Measurements from ENCODE around the gene UBE2F. TPM values are rescaled to one million over a fixed set of nuclear protein-coding genes. Genes with fewer than 3 reads are reported as not detected.

UBE2F gene
- total RNA-seq, 1 experiment from 2014 or later = 62.1 TPM

DNA sequence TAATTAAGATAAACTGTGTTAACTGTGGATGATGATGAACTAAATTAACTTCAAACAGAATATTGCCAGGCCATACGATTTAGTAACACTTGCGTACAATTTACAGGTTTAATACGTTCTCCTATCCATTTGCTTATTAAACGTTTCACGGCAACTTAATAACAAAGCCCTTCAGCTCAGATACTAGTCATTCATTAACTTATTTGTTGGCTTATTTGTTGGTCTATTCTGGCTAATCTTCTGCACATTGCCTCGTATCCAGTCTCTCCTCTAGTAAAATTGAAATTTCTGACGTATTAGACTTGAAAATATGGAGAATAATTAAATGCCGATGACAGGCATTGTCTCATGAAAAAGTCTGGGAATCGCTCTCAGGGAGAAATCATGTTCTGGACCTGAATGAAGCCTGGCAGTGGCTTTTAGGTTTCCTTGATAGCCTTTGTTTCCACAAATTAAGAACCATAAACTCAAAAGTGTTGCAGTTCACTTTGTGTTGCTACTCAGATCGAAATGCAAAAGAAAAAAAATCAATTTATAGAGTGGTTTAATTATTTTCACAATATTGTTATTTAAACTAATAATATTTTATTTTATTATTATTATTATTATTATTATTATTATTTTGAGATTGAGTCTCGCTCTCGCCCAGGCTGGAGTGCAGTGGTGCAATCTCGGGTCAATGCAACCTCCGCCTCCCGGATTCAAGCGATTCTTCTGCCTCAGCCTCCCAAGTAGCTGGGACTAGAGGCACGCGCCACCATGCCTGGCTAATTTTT is 98.4 kb downstream of the UBE2F start:
- Histone ChIP-seq H2BK12ac (ENCODE audit: insufficient read length, low read depth, low read length) (no peak overlapping the region), H3K9me3 (ENCODE audit: control insufficient read depth, low read depth, low read length) (no peaks in the 10 kb centered on the region), H2BK5ac (ENCODE audit: insufficient read length, low read length) (no peak overlapping the region), H3K4ac (ENCODE audit: low read depth, low read length) (no peak overlapping the region), H3K14ac (ENCODE audit: insufficient read depth, low read length) (no peak overlapping the region), H4K20me1 (ENCODE audit: control insufficient read depth, insufficient read depth, insufficient read length) (no peaks in the 10 kb centered on the region), H3K79me1 (ENCODE audit: insufficient read depth, low read depth, low read length, poor library complexity, severe bottlenecking) (peaks cover 7% of the 10 kb centered on the region), H3K56ac (ENCODE audit: insufficient read length, low read depth, low read length) (no peak overlapping the region), H3K27me3 (ENCODE audit: insufficient read depth, low read length) (no peaks in the 10 kb centered on the region), H3K23ac (ENCODE audit: insufficient read length, low read depth, low read length) (no peak overlapping the region), H4K5ac (ENCODE audit: insufficient read length, low read depth, low read length) (no peak overlapping the region), H3K27ac (ENCODE audit: insufficient read length, low read depth, low read length) (no peak overlapping the region), H3K23me2 (ENCODE audit: insufficient read length, low read depth, low read length, poor library complexity, severe bottlenecking) (peaks cover 6% of the 10 kb centered on the region), H3T11ph (ENCODE audit: low read length) (no peak overlapping the region), H2BK20ac (ENCODE audit: low read depth, low read length, poor library complexity, severe bottlenecking) (no peak overlapping the region), H3K18ac (ENCODE audit: insufficient read length, low read depth, low read length) (no peak overlapping the region), H2BK120ac (ENCODE audit: low read depth, low read length, poor library complexity, severe bottlenecking) (no peak overlapping the region), H4K8ac (replicated peaks; ENCODE audit: insufficient read length, low read depth, low read length) (no peak overlapping the region), H3K4me2 (ENCODE audit: insufficient read depth, insufficient read length, low read length) (no peak overlapping the region), H4K91ac (ENCODE audit: insufficient read length, low read depth, low read length) (no peak overlapping the region), H3K79me2 (ENCODE audit: insufficient read depth, low read length) (peaks cover 2% of the 10 kb centered on the region; the same call in 1 of the 2 replicates), H2BK15ac (ENCODE audit: low read depth, low read length) (no peak overlapping the region), H2AFZ (ENCODE audit: low read length) (no peak overlapping the region), H2AK5ac (ENCODE audit: insufficient read length, low read length) (no peak overlapping the region), H3K9ac (ENCODE audit: extremely low read depth, insufficient read length, low read length) (no peak overlapping the region), H3K4me1 (ENCODE audit: insufficient read depth, low read length) (peaks cover 6% of the 10 kb centered on the region)
- H3K27me3 Mint-ChIP-seq (ENCODE audit: low read depth) = no peaks in the 10 kb centered on the region
- H3K9me3 Mint-ChIP-seq = no peaks in the 10 kb centered on the region
- H3K4me3 Mint-ChIP-seq = no peak overlapping the region
- no peak for DNase-seq
- TF ChIP-seq, protein P1, sequence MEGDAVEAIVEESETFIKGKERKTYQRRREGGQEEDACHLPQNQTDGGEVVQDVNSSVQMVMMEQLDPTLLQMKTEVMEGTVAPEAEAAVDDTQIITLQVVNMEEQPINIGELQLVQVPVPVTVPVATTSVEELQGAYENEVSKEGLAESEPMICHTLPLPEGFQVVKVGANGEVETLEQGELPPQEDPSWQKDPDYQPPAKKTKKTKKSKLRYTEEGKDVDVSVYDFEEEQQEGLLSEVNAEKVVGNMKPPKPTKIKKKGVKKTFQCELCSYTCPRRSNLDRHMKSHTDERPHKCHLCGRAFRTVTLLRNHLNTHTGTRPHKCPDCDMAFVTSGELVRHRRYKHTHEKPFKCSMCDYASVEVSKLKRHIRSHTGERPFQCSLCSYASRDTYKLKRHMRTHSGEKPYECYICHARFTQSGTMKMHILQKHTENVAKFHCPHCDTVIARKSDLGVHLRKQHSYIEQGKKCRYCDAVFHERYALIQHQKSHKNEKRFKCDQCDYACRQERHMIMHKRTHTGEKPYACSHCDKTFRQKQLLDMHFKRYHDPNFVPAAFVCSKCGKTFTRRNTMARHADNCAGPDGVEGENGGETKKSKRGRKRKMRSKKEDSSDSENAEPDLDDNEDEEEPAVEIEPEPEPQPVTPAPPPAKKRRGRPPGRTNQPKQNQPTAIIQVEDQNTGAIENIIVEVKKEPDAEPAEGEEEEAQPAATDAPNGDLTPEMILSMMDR (conservative IDR thresholded peaks at IDR 0.05) = no peak
- peaks cover 19 to 25% of the 10 kb centered on the region in 2 experiments for H3K4me1 Mint-ChIP-seq
- H3K36me3 Mint-ChIP-seq (ENCODE audit: insufficient read depth in 1 of 3, low read depth in 3 of 3) = peaks cover 49 to 63% (median 57%) of the 10 kb centered on the region in 3 experiments; a peak in 6 of 7 replicates
- no CpG with 5 or more reads among the region's 18 CpGs for WGBS (ENCODE audit: extremely low coverage, insufficient read length, low lambda C conversion rate)
- H3K27ac Mint-ChIP-seq = no peak overlapping the region; a peak in 1 of 7 replicates

Measured in H9 (cell line).